A673 (cell line): ENCODE measurements around the gene TAAR9. TPM values are rescaled to one million over a fixed set of nuclear protein-coding genes. Genes with fewer than 3 reads are reported as not detected.

Experiments
- BruUV-seq: library from RNA; stranded (reverse); fragments of 400-500 nt; replicated peaks from 2 replicates; lab custom pipeline; 2021; lab: Mats Ljungman, UMichigan
- CTCF ChIA-PET: fragments of 300-600 bp; sonication (Branson Sonifier 250); formaldehyde crosslinking; loops from one replicate; lab custom pipeline; 2022; ENCODE audit warnings: antibody characterized with exemption; lab: Charles Lee
- POLR2A ChIA-PET: fragments of 300-600 bp; sonication (Branson Sonifier 250); formaldehyde crosslinking; loops from one replicate; lab custom pipeline; 2022; ENCODE audit warnings: antibody characterized with exemption; ENCODE audit not compliant: low non-redundant PET; lab: Charles Lee
- DNase-seq: peaks from one replicate; pipeline ENCODE4 v3.0.0-alpha.2; 2015; ENCODE audit warnings: low spot score
- H3K27ac ChIP-seq: fragments of 200-600 bp; sonication (generic); 2 replicates; pipeline ENCODE4 v1.5.1; 2016; ENCODE audit warnings: mixed run types, low read depth, mild to moderate bottlenecking, mixed read lengths, antibody characterized with exemption, low read length; ENCODE audit not compliant: poor library complexity, severe bottlenecking
- H3K27me3 ChIP-seq: fragments of 200-600 bp; sonication (generic); replicated peaks from 2 replicates; pipeline ENCODE4 v1.6.1; 2017; ENCODE audit warnings: mixed run types, low read depth, mild to moderate bottlenecking, mixed read lengths, antibody characterized with exemption, low read length; ENCODE audit not compliant: insufficient read depth, poor library complexity
- H3K36me3 ChIP-seq: fragments of 200-600 bp; sonication (generic); 2 replicates; pipeline ENCODE4 v1.6.1; 2016; ENCODE audit warnings: mixed run types, mild to moderate bottlenecking, mixed read lengths, antibody characterized with exemption, low read length; ENCODE audit not compliant: insufficient read depth, poor library complexity, severe bottlenecking
- H3K4me1 ChIP-seq: fragments of 200-600 bp; sonication (generic); 2 replicates; pipeline ENCODE4 v1.6.1; 2017; ENCODE audit warnings: mixed run types, mild to moderate bottlenecking, mixed read lengths, antibody characterized with exemption, low read length; ENCODE audit not compliant: insufficient read depth, poor library complexity, severe bottlenecking
- H3K4me3 ChIP-seq: fragments of 200-600 bp; sonication (generic); 2 replicates; pipeline ENCODE4 v1.5.1; 2016; ENCODE audit warnings: low read depth, mixed run types, mild to moderate bottlenecking, mixed read lengths, low read length; ENCODE audit not compliant: poor library complexity, severe bottlenecking
- H3K9me3 ChIP-seq: fragments of 200-600 bp; sonication (generic); 2 replicates; pipeline ENCODE4 v1.6.1; 2016; ENCODE audit warnings: mixed run types, low read depth, mild to moderate bottlenecking, mixed read lengths, antibody characterized with exemption, low read length; ENCODE audit not compliant: poor library complexity, severe bottlenecking
- CTCF ChIP-seq: fragments of 300-800, 200-600 bp; sonication (generic); conservative IDR thresholded peaks from 2 replicates; pipeline ENCODE4 v1.5.1; 2017; ENCODE audit warnings: low read depth, mild to moderate bottlenecking, antibody characterized with exemption, low read length, moderate library complexity, mixed read lengths
- EZH2 ChIP-seq: fragments of 200-600 bp; sonication (generic); IDR thresholded peaks from 2 replicates; pipeline ENCODE4 v1.6.1; 2017; ENCODE audit warnings: borderline replicate concordance, low read depth, mild to moderate bottlenecking, mixed read lengths, antibody characterized with exemption, low read length; ENCODE audit not compliant: poor library complexity, severe bottlenecking
- intact Hi-C: fragments of 100-400 bp; cut with micrococcal nuclease; formaldehyde crosslinking; loops from one replicate; pipeline ENCODE4 v1.10.0; 2022; ENCODE audit not compliant: unreplicated experiment
- total RNA-seq: library from RNA; stranded (reverse); gene quantifications from 2 replicates; pipeline ENCODE4 v1.2.3, GENCODE V29; 2021

The TAAR9 gene
- total RNA-seq, 1 experiment from 2014 or later, result not detected

GRCh38 chr6:132511210-132511830 lies 26.8 kb upstream of the TAAR9 start:
- Histone ChIP-seq H3K9me3 (no peaks in the 10 kb centered on the region), H3K27me3 (peaks cover 20% of the 10 kb centered on the region), H3K36me3 (no peaks in the 10 kb centered on the region), H3K4me3 (no peak overlapping the region), H3K4me1 (peaks cover 6% of the 10 kb centered on the region), H3K27ac (no peak overlapping the region)
- no peak for DNase-seq
- ChIA-PET POLR2A (no interaction called here), CTCF (no interaction called here)
- TF ChIP-seq EZH2 (no peak), CTCF (no peak)
- intact Hi-C loops, result no loop called here
- no TSS peak for BruUV-seq

- no TSS peak for BruUV-seq
- intact Hi-C loops, result no loop called here
- no peak for DNase-seq
- TF ChIP-seq EZH2 (no peak), CTCF (no peak)
- CTCF ChIA-PET, result no interaction called here
- POLR2A ChIA-PET, result no interaction called here
- Histone ChIP-seq H3K27ac (no peak overlapping the region), H3K4me3 (peak overlapping the region; percentile 83), H3K36me3 (no peaks in the 10 kb centered on the region), H3K9me3 (no peaks in the 10 kb centered on the region), H3K4me1 (peaks cover 6% of the 10 kb centered on the region), H3K27me3 (peaks cover 22% of the 10 kb centered on the region)
Measured at GRCh38 chr6:132511831-132512220, 26.3 kb upstream of the TAAR9 start.

- intact Hi-C loops, result no loop called here
- Histone ChIP-seq H3K4me3 (peak overlapping the region; percentile 83), H3K27ac (peak overlapping the region; percentile 35), H3K36me3 (no peaks in the 10 kb centered on the region), H3K27me3 (peaks cover 24% of the 10 kb centered on the region), H3K9me3 (no peaks in the 10 kb centered on the region), H3K4me1 (peaks cover 6% of the 10 kb centered on the region)
- DNase-seq, result no peak
- TF ChIP-seq EZH2 (no peak), CTCF (no peak)
- ChIA-PET POLR2A (no interaction called here), CTCF (interaction anchor here (0.6 kb wide), 1 partner anchor 231 kb away, joined by 7 read pairs; no protein-coding TSS in a partner anchor)
- BruUV-seq, result no TSS peak
Measured at GRCh38 chr6:132512342-132512637, 25.8 kb upstream of the TAAR9 start.
